IMR-90 (cell line): ENCODE data around the gene CDH1.

Experiments used
- BHLHE40 ChIP-seq: fragments of 150-350 bp; IDR thresholded peaks from 2 replicates; pipeline ENCODE4 v1.6.1; 2016; ENCODE audit warnings: mild to moderate bottlenecking, low read depth, low read length
- FOS ChIP-seq: fragments of 150-350 bp; IDR thresholded peaks from 2 replicates; pipeline ENCODE4 v1.6.1; 2016; ENCODE audit warnings: low read depth, low read length
- POLR2A ChIP-seq: IDR thresholded peaks from 2 replicates; pipeline ENCODE4 v1.6.1; 2012; ENCODE audit warnings: mild to moderate bottlenecking, low read depth, low read length
- RAD21 ChIP-seq: IDR thresholded peaks from 2 replicates; pipeline ENCODE4 v1.6.1; 2012; ENCODE audit warnings: low read length, improper control_type of control experiment
- RFX5 ChIP-seq: IDR thresholded peaks from 2 replicates; pipeline ENCODE4 v1.8.0; 2012; ENCODE audit warnings: low read depth, mild to moderate bottlenecking, low read length, moderate library complexity
- TF ChIP-seq, protein P1 (sequence below): conservative IDR thresholded peaks from 2 replicates; pipeline ENCODE4 v1.5.1; 2012; ENCODE audit warnings: mild to moderate bottlenecking, low read depth, low read length, improper control_type of control experiment
- TF ChIP-seq, protein P2 (sequence below): fragments of 150-350 bp; IDR thresholded peaks from 2 replicates; pipeline ENCODE4 v1.6.1; 2017; ENCODE audit warnings: mild to moderate bottlenecking, antibody characterized with exemption, low read length, low read depth

DNA sequence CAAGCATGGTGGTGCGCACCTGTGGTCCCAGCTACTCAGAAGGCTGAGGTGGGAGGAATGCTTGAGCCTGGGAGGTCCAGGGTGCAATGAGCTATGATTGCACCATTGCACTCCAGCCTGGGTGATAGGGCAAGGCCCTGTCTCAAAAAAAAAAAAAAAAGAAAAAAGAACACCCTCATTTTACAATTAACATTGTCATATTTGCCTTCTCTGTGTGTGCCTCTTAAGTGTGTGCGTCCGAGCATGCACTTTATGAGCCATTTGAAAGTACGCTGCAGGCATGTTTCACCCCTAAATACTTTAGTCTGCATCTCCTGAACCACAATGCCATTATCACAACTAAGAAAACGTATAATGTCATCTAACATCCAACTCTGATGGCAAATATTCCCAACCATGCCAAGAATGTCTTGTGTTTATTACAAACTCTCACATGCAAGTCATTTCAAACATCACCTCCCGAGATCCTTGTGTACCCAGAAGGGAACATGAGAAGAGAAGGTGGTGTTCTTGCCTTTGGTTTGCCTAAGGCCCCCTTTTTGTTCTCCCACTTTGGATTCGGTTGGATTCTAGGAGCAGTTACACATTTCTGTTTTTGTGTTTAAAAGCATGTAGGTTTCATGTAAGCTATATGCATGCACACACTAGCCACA lies 38.0 kb downstream of the CDH1 start:
- TF ChIP-seq, protein P1, sequence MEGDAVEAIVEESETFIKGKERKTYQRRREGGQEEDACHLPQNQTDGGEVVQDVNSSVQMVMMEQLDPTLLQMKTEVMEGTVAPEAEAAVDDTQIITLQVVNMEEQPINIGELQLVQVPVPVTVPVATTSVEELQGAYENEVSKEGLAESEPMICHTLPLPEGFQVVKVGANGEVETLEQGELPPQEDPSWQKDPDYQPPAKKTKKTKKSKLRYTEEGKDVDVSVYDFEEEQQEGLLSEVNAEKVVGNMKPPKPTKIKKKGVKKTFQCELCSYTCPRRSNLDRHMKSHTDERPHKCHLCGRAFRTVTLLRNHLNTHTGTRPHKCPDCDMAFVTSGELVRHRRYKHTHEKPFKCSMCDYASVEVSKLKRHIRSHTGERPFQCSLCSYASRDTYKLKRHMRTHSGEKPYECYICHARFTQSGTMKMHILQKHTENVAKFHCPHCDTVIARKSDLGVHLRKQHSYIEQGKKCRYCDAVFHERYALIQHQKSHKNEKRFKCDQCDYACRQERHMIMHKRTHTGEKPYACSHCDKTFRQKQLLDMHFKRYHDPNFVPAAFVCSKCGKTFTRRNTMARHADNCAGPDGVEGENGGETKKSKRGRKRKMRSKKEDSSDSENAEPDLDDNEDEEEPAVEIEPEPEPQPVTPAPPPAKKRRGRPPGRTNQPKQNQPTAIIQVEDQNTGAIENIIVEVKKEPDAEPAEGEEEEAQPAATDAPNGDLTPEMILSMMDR = no peak
- TF ChIP-seq BHLHE40 = no peak
- no peak for TF ChIP-seq FOS
- TF ChIP-seq POLR2A = no peak
- no peak for TF ChIP-seq RFX5
- TF ChIP-seq, protein P2, sequence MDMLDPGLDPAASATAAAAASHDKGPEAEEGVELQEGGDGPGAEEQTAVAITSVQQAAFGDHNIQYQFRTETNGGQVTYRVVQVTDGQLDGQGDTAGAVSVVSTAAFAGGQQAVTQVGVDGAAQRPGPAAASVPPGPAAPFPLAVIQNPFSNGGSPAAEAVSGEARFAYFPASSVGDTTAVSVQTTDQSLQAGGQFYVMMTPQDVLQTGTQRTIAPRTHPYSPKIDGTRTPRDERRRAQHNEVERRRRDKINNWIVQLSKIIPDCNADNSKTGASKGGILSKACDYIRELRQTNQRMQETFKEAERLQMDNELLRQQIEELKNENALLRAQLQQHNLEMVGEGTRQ = no peak
- TF ChIP-seq RAD21 = no peak
